ENCODE measurements around the gene XCL1.

The XCL1 gene

GRCh38 chr1:168607872-168608428 is 31.5 kb downstream of the XCL1 start:
- no peak for DNase-seq

- DNase-seq = no peak
Measured at GRCh38 chr1:168608796-168609715, 32.7 kb downstream of the XCL1 start.

GRCh38 chr1:168609741-168610510 is 33.5 kb downstream of the XCL1 start:
- DNase-seq = no peak

GRCh38 chr1:168613038-168613451 is 36.6 kb downstream of the XCL1 start:
- DNase-seq = no peak

GRCh38 chr1:168613691-168614231 is 37.4 kb downstream of the XCL1 start:
- DNase-seq = no peak

- DNase-seq = no peak
Measured at GRCh38 chr1:168614235-168614634, 37.8 kb downstream of the XCL1 start.

- no peak for DNase-seq
Measured at GRCh38 chr1:168615965-168616364, 39.6 kb downstream of the XCL1 start.

GRCh38 chr1:168617974-168618750 is 41.8 kb downstream of the XCL1 start:
- DNase-seq = no peak

- DNase-seq = no peak
Measured at GRCh38 chr1:168618886-168619285, 42.5 kb downstream of the XCL1 start.

- no peak for DNase-seq
Measured at GRCh38 chr1:168621356-168621755, 45.0 kb downstream of the XCL1 start.

- no peak for DNase-seq
Measured at GRCh38 chr1:168623003-168623828, 46.8 kb downstream of the XCL1 start.

GRCh38 chr1:168623831-168624230 is 47.4 kb downstream of the XCL1 start:
- DNase-seq = no peak

- no peak for DNase-seq
Measured at GRCh38 chr1:168626326-168626725, 49.9 kb downstream of the XCL1 start.

- DNase-seq = no peak
Measured at GRCh38 chr1:168627370-168627769, 51.0 kb downstream of the XCL1 start.

- DNase-seq = peak; percentile 16
Measured at GRCh38 chr1:168628807-168629206, 52.4 kb downstream of the XCL1 start.

- no peak for DNase-seq
Measured at GRCh38 chr1:168629466-168629865, 53.1 kb downstream of the XCL1 start.

Measured in activated naive CD4-positive, alpha-beta T cell treated with anti-CD3 and anti-CD28 coated beads, Interleukin-2, amount 50 U/mL, for 16 hours (primary cell).